MM.1S (cell line): ENCODE measurements around the gene TMEM233.

Experiments
- DNase-seq: peaks from one replicate; pipeline ENCODE4 v3.0.0-alpha.2; 2015
- H2AFZ ChIP-seq: fragments of 300-600 bp; sonication (generic); 2 replicates; pipeline ENCODE4 v1.6.0; 2016; ENCODE audit warnings: antibody characterized with exemption, low read length
- H3F3A ChIP-seq: fragments of 300-600 bp; sonication (generic); 2 replicates; pipeline ENCODE4 v1.6.1; 2016; ENCODE audit warnings: mild to moderate bottlenecking, antibody characterized with exemption, low read length, moderate library complexity, mixed read lengths; ENCODE audit not compliant: insufficient read depth
- H3K27ac ChIP-seq: fragments of 300-600 bp; sonication (generic); 2 replicates; pipeline ENCODE4 v1.5.1; 2016; ENCODE audit warnings: mild to moderate bottlenecking, low read length
- H3K27me3 ChIP-seq: fragments of 300-600 bp; sonication (generic); replicated peaks from 2 replicates; pipeline ENCODE4 v1.6.0; 2016; ENCODE audit warnings: low read length; ENCODE audit not compliant: insufficient read depth
- H3K36me3 ChIP-seq: fragments of 300-600 bp; sonication (generic); replicated peaks from 2 replicates; pipeline ENCODE4 v1.6.1; 2016; ENCODE audit warnings: mild to moderate bottlenecking, low read length, mixed read lengths; ENCODE audit not compliant: insufficient read depth
- H3K4me1 ChIP-seq: fragments of 300-600 bp; sonication (generic); 2 replicates; pipeline ENCODE4 v1.6.1; 2016; ENCODE audit warnings: low read length, mixed read lengths
- H3K4me2 ChIP-seq: fragments of 300-600 bp; sonication (generic); 2 replicates; pipeline ENCODE4 v1.6.0; 2016; ENCODE audit warnings: low read depth, low read length
- H3K4me3 ChIP-seq: fragments of 300-600 bp; sonication (generic); 2 replicates; pipeline ENCODE4 v1.5.1; 2016; ENCODE audit warnings: low read length, mixed read lengths
- H3K79me2 ChIP-seq: fragments of 300-600 bp; sonication (generic); 2 replicates; pipeline ENCODE4 v1.6.1; 2016; ENCODE audit warnings: mixed run types, low read length, mixed read lengths
- H3K9ac ChIP-seq: fragments of 300-600 bp; sonication (generic); 2 replicates; pipeline ENCODE4 v1.6.1; 2016; ENCODE audit warnings: low read length, mixed read lengths
- H3K9me2 ChIP-seq: fragments of 300-600 bp; sonication (generic); replicated peaks from 2 replicates; pipeline ENCODE4 v1.6.1; 2016; ENCODE audit warnings: mild to moderate bottlenecking, low read length, mixed read lengths; ENCODE audit not compliant: insufficient read depth
- H3K9me3 ChIP-seq: fragments of 300-600 bp; sonication (generic); replicated peaks from 2 replicates; pipeline ENCODE4 v1.6.1; 2016; ENCODE audit warnings: mild to moderate bottlenecking, low read length, mixed read lengths; ENCODE audit not compliant: insufficient read depth
- H4K20me1 ChIP-seq: fragments of 300-600 bp; sonication (generic); 2 replicates; pipeline ENCODE4 v1.6.1; 2016; ENCODE audit warnings: mild to moderate bottlenecking, low read length, moderate library complexity, mixed read lengths; ENCODE audit not compliant: insufficient read depth
- CTCF ChIP-seq: fragments of 300-600 bp; sonication (generic); IDR thresholded peaks from 2 replicates; pipeline ENCODE4 v1.5.1; 2016; ENCODE audit warnings: antibody characterized with exemption, low read length, mixed read lengths
- EZH2 ChIP-seq: fragments of 300-600 bp; sonication (generic); optimal IDR thresholded peaks from 2 replicates; pipeline ENCODE3; 2017; ENCODE audit warnings: low read depth, mild to moderate bottlenecking, antibody characterized with exemption, low read length, mixed read lengths
- EZH2phosphoT487 ChIP-seq: fragments of 300-600 bp; sonication (generic); IDR thresholded peaks from 2 replicates; pipeline ENCODE4 v1.6.1; 2018; ENCODE audit warnings: antibody characterized with exemption, low read length

Gene TMEM233

GRCh38 chr12:119627019-119627643 is 33.6 kb downstream of the TMEM233 start:
- no peak for TF ChIP-seq CTCF
- no peak for TF ChIP-seq EZH2phosphoT487
- no peak for TF ChIP-seq EZH2
- Histone ChIP-seq H3K4me1 (no peaks in the 10 kb centered on the region), H3K9ac (no peak overlapping the region), H3K27me3 (no peaks in the 10 kb centered on the region), H3K9me2 (no peaks in the 10 kb centered on the region), H3K4me3 (no peak overlapping the region), H3K36me3 (no peaks in the 10 kb centered on the region), H3K27ac (no peak overlapping the region), H3K79me2 (no peaks in the 10 kb centered on the region), H3F3A (no peaks in the 10 kb centered on the region), H4K20me1 (no peaks in the 10 kb centered on the region), H3K9me3 (no peaks in the 10 kb centered on the region), H3K4me2 (no peak overlapping the region), H2AFZ (no peak overlapping the region)
- DNase-seq = no peak

GRCh38 chr12:119627686-119628085 is 34.1 kb downstream of the TMEM233 start:
- Histone ChIP-seq H3K9me3 (no peaks in the 10 kb centered on the region), H3K79me2 (no peaks in the 10 kb centered on the region), H3K4me2 (no peak overlapping the region), H2AFZ (no peak overlapping the region), H3K27ac (no peak overlapping the region), H3K4me3 (no peak overlapping the region), H3K9me2 (no peaks in the 10 kb centered on the region), H3K27me3 (no peaks in the 10 kb centered on the region), H3K36me3 (no peaks in the 10 kb centered on the region), H4K20me1 (no peaks in the 10 kb centered on the region), H3F3A (no peaks in the 10 kb centered on the region), H3K9ac (no peak overlapping the region), H3K4me1 (no peaks in the 10 kb centered on the region)
- DNase-seq = no peak
- TF ChIP-seq EZH2 (no peak), EZH2phosphoT487 (no peak), CTCF (no peak)

GRCh38 chr12:119630223-119630780 is 36.7 kb downstream of the TMEM233 start:
- Histone ChIP-seq H3K4me3 (no peak overlapping the region), H4K20me1 (no peaks in the 10 kb centered on the region), H3K9ac (no peak overlapping the region), H3K27me3 (no peaks in the 10 kb centered on the region), H3K9me3 (no peaks in the 10 kb centered on the region), H3K4me2 (no peak overlapping the region), H3K9me2 (no peaks in the 10 kb centered on the region), H3K27ac (no peak overlapping the region), H3F3A (no peaks in the 10 kb centered on the region), H2AFZ (no peak overlapping the region), H3K79me2 (no peaks in the 10 kb centered on the region), H3K4me1 (no peaks in the 10 kb centered on the region), H3K36me3 (no peaks in the 10 kb centered on the region)
- TF ChIP-seq CTCF (no peak), EZH2phosphoT487 (no peak), EZH2 (no peak)
- no peak for DNase-seq
